ENCODE measurements around the gene CCKAR.

CCKAR gene

DNA sequence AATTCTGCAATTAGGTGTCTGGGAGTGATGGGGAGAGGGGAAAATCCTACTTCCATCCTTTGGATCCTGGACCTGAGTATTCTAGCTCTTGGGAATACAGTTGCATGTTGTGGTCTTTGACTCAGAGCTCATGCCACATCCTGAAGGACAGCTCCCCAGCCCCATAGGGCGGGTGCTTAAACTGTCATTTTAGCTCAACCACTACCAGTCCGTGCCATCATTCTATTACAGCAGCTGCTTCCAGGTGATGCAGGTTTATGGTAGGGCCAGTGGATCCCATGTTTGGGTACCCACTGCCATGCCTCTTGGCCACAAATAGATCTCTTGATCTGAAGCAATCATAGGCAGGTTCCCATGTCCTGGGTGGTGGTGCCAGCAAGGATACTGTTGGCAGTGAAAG, 34.7 kb downstream of the CCKAR start:
- Histone ChIP-seq H3K4ac (ENCODE audit: low read length) (no peak overlapping the region), H3K18ac (ENCODE audit: low read length) (no peak overlapping the region), H3K9ac (ENCODE audit: low read depth, low read length, poor library complexity) (no peak overlapping the region), H3K23ac (ENCODE audit: low read depth, low read length, poor library complexity) (no peak overlapping the region), H4K91ac (ENCODE audit: low read depth, low read length, poor library complexity) (no peak overlapping the region), H2BK15ac (ENCODE audit: low read length) (no peak overlapping the region), H3K9me3 (replicated peaks in 1 of 2; ENCODE audit: control insufficient read depth in 2 of 2, insufficient read depth in 1 of 2, low read depth in 1 of 2, low read length in 2 of 2) (no peaks in the 10 kb centered on the region), H4K8ac (ENCODE audit: low read depth, low read length) (no peak overlapping the region), H3K4me1 (ENCODE audit: control insufficient read depth in 2 of 2, insufficient read depth in 1 of 2, low read depth in 1 of 2, low read length in 2 of 2) (no peaks in the 10 kb centered on the region), H2BK12ac (ENCODE audit: low read length) (no peak overlapping the region), H2BK120ac (ENCODE audit: low read depth, low read length) (no peak overlapping the region), H3K36me3 (replicated peaks in 1 of 2; ENCODE audit: control insufficient read depth in 2 of 2, insufficient read depth in 2 of 2, low read length in 2 of 2) (no peaks in the 10 kb centered on the region), H2AFZ (ENCODE audit: low read length) (no peak overlapping the region), H3K27me3 (ENCODE audit: control insufficient read depth in 3 of 3, insufficient read depth in 3 of 3, low read depth in 1 of 3, low read length in 3 of 3) (no peaks in the 10 kb centered on the region), H3K4me3 (ENCODE audit: low read length in 2 of 2) (no peak overlapping the region), H2BK5ac (ENCODE audit: low read length) (no peak overlapping the region), H3K14ac (ENCODE audit: low read length) (no peak overlapping the region), H3K79me1 (ENCODE audit: low read depth, low read length) (no peaks in the 10 kb centered on the region), H2AK5ac (ENCODE audit: low read depth, low read length) (no peak overlapping the region), H3K27ac (replicated peaks; ENCODE audit: low read length) (no peak overlapping the region), H3K4me2 (ENCODE audit: insufficient read depth, low read length, poor library complexity, severe bottlenecking) (no peak overlapping the region)
- DNase-seq (ENCODE audit: low spot score): no peak
- no CpG with 5 or more reads among the region's 2 CpGs for WGBS, 2 donors (ENCODE audit: extremely low coverage in 2 of 2, insufficient read length in 2 of 2, insufficient replicate concordance in 1 of 2)

DNA sequence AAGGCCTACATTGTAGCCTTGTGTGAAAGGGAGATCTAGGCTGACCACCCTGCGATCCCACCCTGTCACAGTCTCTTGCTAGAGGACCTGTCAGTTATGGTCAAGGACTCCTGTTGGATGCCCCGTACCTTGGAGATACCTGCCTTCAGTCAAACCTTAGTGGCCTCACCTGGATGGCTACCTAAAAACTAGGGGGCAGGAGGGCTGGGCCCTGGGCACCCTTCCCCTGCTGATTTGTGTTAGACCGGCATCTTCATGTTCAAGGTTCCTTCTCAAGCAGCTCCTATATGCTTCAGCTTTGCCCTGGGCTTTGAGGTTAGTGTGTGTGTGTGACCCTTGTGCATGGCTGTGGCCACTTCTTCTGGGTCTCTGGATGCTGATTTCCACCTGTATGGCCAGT, 35.3 kb downstream of the CCKAR start:
- no peak overlapping the region for H3K23ac ChIP-seq (ENCODE audit: low read depth, low read length, poor library complexity)
- H2BK12ac ChIP-seq (ENCODE audit: low read length): no peak overlapping the region
- H3K18ac ChIP-seq (ENCODE audit: low read length): no peak overlapping the region
- no peak overlapping the region for H3K14ac ChIP-seq (ENCODE audit: low read length)
- H3K4me3 ChIP-seq (ENCODE audit: low read length in 2 of 2): no peak overlapping the region
- H4K91ac ChIP-seq (ENCODE audit: low read depth, low read length, poor library complexity): no peak overlapping the region
- no peak overlapping the region for H2BK120ac ChIP-seq (ENCODE audit: low read depth, low read length)
- DNase-seq (ENCODE audit: low spot score): no peak
- H2BK15ac ChIP-seq (ENCODE audit: low read length): no peak overlapping the region
- H3K4ac ChIP-seq (ENCODE audit: low read length): no peak overlapping the region
- H3K27ac ChIP-seq (replicated peaks; ENCODE audit: low read length): no peak overlapping the region
- no peak overlapping the region for H3K4me2 ChIP-seq (ENCODE audit: insufficient read depth, low read length, poor library complexity, severe bottlenecking)
- no CpG with 5 or more reads among the region's 3 CpGs for WGBS, 2 donors (ENCODE audit: extremely low coverage in 2 of 2, insufficient read length in 2 of 2, insufficient replicate concordance in 1 of 2)
- no peaks in the 10 kb centered on the region for H3K36me3 ChIP-seq (replicated peaks in 1 of 2; ENCODE audit: control insufficient read depth in 2 of 2, insufficient read depth in 2 of 2, low read length in 2 of 2)
- no peak overlapping the region for H2BK5ac ChIP-seq (ENCODE audit: low read length)
- H2AK5ac ChIP-seq (ENCODE audit: low read depth, low read length): no peak overlapping the region
- H3K27me3 ChIP-seq (ENCODE audit: control insufficient read depth in 3 of 3, insufficient read depth in 3 of 3, low read depth in 1 of 3, low read length in 3 of 3): no peaks in the 10 kb centered on the region
- no peaks in the 10 kb centered on the region for H3K9me3 ChIP-seq (replicated peaks in 1 of 2; ENCODE audit: control insufficient read depth in 2 of 2, insufficient read depth in 1 of 2, low read depth in 1 of 2, low read length in 2 of 2)
- H3K9ac ChIP-seq (ENCODE audit: low read depth, low read length, poor library complexity): no peak overlapping the region
- H2AFZ ChIP-seq (ENCODE audit: low read length): no peak overlapping the region
- no peaks in the 10 kb centered on the region for H3K4me1 ChIP-seq (ENCODE audit: control insufficient read depth in 2 of 2, insufficient read depth in 1 of 2, low read depth in 1 of 2, low read length in 2 of 2)
- H3K79me1 ChIP-seq (ENCODE audit: low read depth, low read length): no peaks in the 10 kb centered on the region
- no peak overlapping the region for H4K8ac ChIP-seq (ENCODE audit: low read depth, low read length)

DNA sequence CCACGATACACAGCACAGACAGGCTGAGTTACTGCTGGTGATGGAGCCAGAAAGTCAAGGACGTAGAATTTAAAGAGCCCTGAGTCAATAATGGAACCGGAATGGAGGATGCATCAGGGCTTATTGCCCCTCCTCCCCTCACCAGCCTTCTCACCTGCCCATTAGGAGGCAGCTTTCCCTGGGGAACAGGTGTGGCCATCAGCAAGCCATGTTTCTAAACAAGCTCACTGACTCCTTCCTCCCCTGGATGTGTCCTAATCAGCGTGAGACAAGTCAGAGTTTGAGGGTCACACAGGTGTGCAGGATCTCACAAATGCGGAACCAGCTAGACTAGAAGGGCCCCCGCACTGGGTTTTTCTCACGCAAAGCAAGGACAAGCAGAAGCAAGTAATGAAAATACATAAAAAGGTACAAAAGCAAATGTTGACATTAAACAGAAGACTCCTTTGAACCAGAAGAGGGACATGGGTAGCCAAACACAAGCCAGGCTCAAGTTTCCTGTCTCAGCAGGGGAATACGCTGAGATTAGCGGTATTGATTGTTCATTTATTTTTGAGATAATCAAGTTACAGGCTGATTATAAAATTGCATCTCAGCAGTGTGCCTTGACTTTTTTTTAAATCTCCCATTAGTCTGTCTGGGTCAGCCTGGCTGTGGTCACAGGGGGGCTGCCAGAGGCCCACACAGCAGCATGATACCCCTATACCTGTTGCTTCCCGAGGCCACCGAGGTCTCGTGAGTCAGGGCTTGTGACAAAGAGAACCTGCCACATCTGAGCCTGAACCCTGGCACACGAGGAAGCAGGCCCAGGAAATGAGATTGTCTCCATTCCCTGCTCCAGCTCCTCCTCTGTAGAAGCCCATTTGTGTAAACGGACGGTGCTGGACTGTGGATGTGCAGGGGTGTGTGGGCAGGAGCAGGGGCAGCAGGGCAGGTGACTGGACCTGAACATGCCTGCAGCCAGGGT, 37.4 kb downstream of the CCKAR start:
- H3K4me3 ChIP-seq (ENCODE audit: low read length in 2 of 2): peak overlapping the region in 1 of 2 donors; percentile 6
- no peaks in the 10 kb centered on the region for H3K9me3 ChIP-seq (replicated peaks in 1 of 2; ENCODE audit: control insufficient read depth in 2 of 2, insufficient read depth in 1 of 2, low read depth in 1 of 2, low read length in 2 of 2)
- no peak overlapping the region for H3K14ac ChIP-seq (ENCODE audit: low read length)
- no CpG with 5 or more reads among the region's 15 CpGs for WGBS, 2 donors (ENCODE audit: extremely low coverage in 2 of 2, insufficient read length in 2 of 2, insufficient replicate concordance in 1 of 2)
- H3K79me1 ChIP-seq (ENCODE audit: low read depth, low read length): no peaks in the 10 kb centered on the region
- no peaks in the 10 kb centered on the region for H3K4me1 ChIP-seq (ENCODE audit: control insufficient read depth in 2 of 2, insufficient read depth in 1 of 2, low read depth in 1 of 2, low read length in 2 of 2)
- H3K23ac ChIP-seq (ENCODE audit: low read depth, low read length, poor library complexity): no peak overlapping the region
- no peak overlapping the region for H3K9ac ChIP-seq (ENCODE audit: low read depth, low read length, poor library complexity)
- DNase-seq (ENCODE audit: low spot score): no peak
- no peak overlapping the region for H2BK5ac ChIP-seq (ENCODE audit: low read length)
- H3K27ac ChIP-seq (replicated peaks; ENCODE audit: low read length): no peak overlapping the region
- H3K36me3 ChIP-seq (replicated peaks in 1 of 2; ENCODE audit: control insufficient read depth in 2 of 2, insufficient read depth in 2 of 2, low read length in 2 of 2): no peaks in the 10 kb centered on the region
- no peak overlapping the region for H2AK5ac ChIP-seq (ENCODE audit: low read depth, low read length)
- H2BK12ac ChIP-seq (ENCODE audit: low read length): no peak overlapping the region
- no peak overlapping the region for H4K8ac ChIP-seq (ENCODE audit: low read depth, low read length)
- H3K4me2 ChIP-seq (ENCODE audit: insufficient read depth, low read length, poor library complexity, severe bottlenecking): no peak overlapping the region
- no peak overlapping the region for H3K18ac ChIP-seq (ENCODE audit: low read length)
- H3K27me3 ChIP-seq (ENCODE audit: control insufficient read depth in 3 of 3, insufficient read depth in 3 of 3, low read depth in 1 of 3, low read length in 3 of 3): no peaks in the 10 kb centered on the region
- H3K4ac ChIP-seq (ENCODE audit: low read length): no peak overlapping the region
- no peak overlapping the region for H2BK120ac ChIP-seq (ENCODE audit: low read depth, low read length)
- H4K91ac ChIP-seq (ENCODE audit: low read depth, low read length, poor library complexity): no peak overlapping the region
- H2AFZ ChIP-seq (ENCODE audit: low read length): no peak overlapping the region
- H2BK15ac ChIP-seq (ENCODE audit: low read length): no peak overlapping the region

GRCh38 chr4:26451597-26451996, 38.7 kb downstream of the CCKAR start:
- no peaks in the 10 kb centered on the region for H3K36me3 ChIP-seq (replicated peaks in 1 of 2; ENCODE audit: control insufficient read depth in 2 of 2, insufficient read depth in 2 of 2, low read length in 2 of 2)
- no peak overlapping the region for H3K27ac ChIP-seq (replicated peaks; ENCODE audit: low read length)
- H3K4me3 ChIP-seq (ENCODE audit: low read length in 2 of 2): no peak overlapping the region
- WGBS, 2 donors (ENCODE audit: extremely low coverage in 2 of 2, insufficient read length in 2 of 2, insufficient replicate concordance in 1 of 2): no CpG with 5 or more reads among the region's 3 CpGs
- no peak overlapping the region for H4K91ac ChIP-seq (ENCODE audit: low read depth, low read length, poor library complexity)
- no peaks in the 10 kb centered on the region for H3K9me3 ChIP-seq (replicated peaks in 1 of 2; ENCODE audit: control insufficient read depth in 2 of 2, insufficient read depth in 1 of 2, low read depth in 1 of 2, low read length in 2 of 2)
- H3K4me2 ChIP-seq (ENCODE audit: insufficient read depth, low read length, poor library complexity, severe bottlenecking): no peak overlapping the region
- no peak for DNase-seq (ENCODE audit: low spot score)
- no peak overlapping the region for H2BK120ac ChIP-seq (ENCODE audit: low read depth, low read length)
- no peak overlapping the region for H3K23ac ChIP-seq (ENCODE audit: low read depth, low read length, poor library complexity)
- H3K14ac ChIP-seq (ENCODE audit: low read length): no peak overlapping the region
- H3K27me3 ChIP-seq (ENCODE audit: control insufficient read depth in 3 of 3, insufficient read depth in 3 of 3, low read depth in 1 of 3, low read length in 3 of 3): no peaks in the 10 kb centered on the region
- H2BK12ac ChIP-seq (ENCODE audit: low read length): no peak overlapping the region
- H2BK15ac ChIP-seq (ENCODE audit: low read length): no peak overlapping the region
- no peak overlapping the region for H4K8ac ChIP-seq (ENCODE audit: low read depth, low read length)
- H3K79me1 ChIP-seq (ENCODE audit: low read depth, low read length): no peaks in the 10 kb centered on the region
- no peak overlapping the region for H2AK5ac ChIP-seq (ENCODE audit: low read depth, low read length)
- no peak overlapping the region for H2BK5ac ChIP-seq (ENCODE audit: low read length)
- H3K4me1 ChIP-seq (ENCODE audit: control insufficient read depth in 2 of 2, insufficient read depth in 1 of 2, low read depth in 1 of 2, low read length in 2 of 2): no peaks in the 10 kb centered on the region
- no peak overlapping the region for H3K4ac ChIP-seq (ENCODE audit: low read length)
- H3K18ac ChIP-seq (ENCODE audit: low read length): no peak overlapping the region
- no peak overlapping the region for H3K9ac ChIP-seq (ENCODE audit: low read depth, low read length, poor library complexity)
- no peak overlapping the region for H2AFZ ChIP-seq (ENCODE audit: low read length)

Data from neuronal stem cell (in vitro differentiated cells).